Kidney (tissue), 14 donors: Measurements from ENCODE around the gene B4GALNT3. TPM values are rescaled to one million over a fixed set of nuclear protein-coding genes. Genes with fewer than 3 reads are reported as not detected.
A peak's percentile ranks its signal among the peaks of the same experiment; 100 is the strongest.

Experiments used
- DNase-seq, 5 donors: peaks; one replicate each; pipeline ENCODE4 v3.0.0-alpha.2; 2013 to 2020
- FAIRE-seq: peaks from 2 replicates; lab custom pipeline; 2012; peaks lifted over from hg19 to GRCh38; lab: Jason Lieb, UNC
- H3K27ac ChIP-seq, 2 donors: one replicate each; pipeline ENCODE4 v1.7.0; 2013; ENCODE audit warnings: low read depth in 2 of 2, low read length in 2 of 2, inconsistent platforms in 1 of 2
- H3K27me3 ChIP-seq: one replicate; pipeline ENCODE4 v1.7.1; 2013; ENCODE audit warnings: low read length, inconsistent platforms; ENCODE audit not compliant: control insufficient read depth, insufficient read depth
- H3K36me3 ChIP-seq, 3 donors: one replicate each; pipeline versions ENCODE4 v1.7.0 to v1.7.1; 2013; ENCODE audit warnings: low read length in 3 of 3, control low read depth in 1 of 3, inconsistent platforms in 1 of 3; ENCODE audit not compliant: insufficient read depth in 3 of 3, control insufficient read depth in 2 of 3
- H3K4me1 ChIP-seq, 3 donors: one replicate each; pipeline versions ENCODE4 v1.7.0 to v1.7.1; 2013; ENCODE audit warnings: low read length in 3 of 3, inconsistent platforms in 1 of 3, low read depth in 1 of 3; ENCODE audit not compliant: control insufficient read depth in 2 of 3, insufficient read depth in 2 of 3
- H3K4me3 ChIP-seq, 3 donors: one replicate each; pipeline versions ENCODE4 v1.7.0 to v1.8.1; 2013; ENCODE audit warnings: low read length in 3 of 3, control low read depth in 1 of 3, inconsistent platforms in 1 of 3
- H3K9ac ChIP-seq, 3 donors: one replicate each; pipeline versions ENCODE4 v1.7.0 to v1.7.1; 2013; ENCODE audit warnings: low read length in 3 of 3, control low read depth in 1 of 3, inconsistent platforms in 1 of 3
- H3K9me3 ChIP-seq, 3 donors: one replicate each; pipeline versions ENCODE4 v1.7.0 to v1.7.1; 2013; ENCODE audit warnings: low read length in 3 of 3, control low read depth in 1 of 3, inconsistent platforms in 1 of 3; ENCODE audit not compliant: control insufficient read depth in 2 of 3, insufficient read depth in 1 of 3
- CTCF ChIP-seq: IDR thresholded peaks from 3 replicates; pipeline ENCODE4 v1.5.1; 2012; ENCODE audit warnings: mild to moderate bottlenecking, moderate library complexity, borderline replicate concordance; ENCODE audit not compliant: insufficient read depth; ENCODE audit errors: extremely low read depth
- intact Hi-C: fragments of 100-400 bp; cut with DNase I; formaldehyde crosslinking; loops from one replicate; pipeline ENCODE4 v1.11.1; 2022
- polyA plus RNA-seq: library from polyadenylated mRNA; stranded (reverse); fragments of 350-450 nt; fragmentation: Illumina TruSeq; extraction: RNeasy Lipid Tissue Mini Kit (QIAGEN cat#74804); gene quantifications from one replicate; pipeline ENCODE4 v1.2.3, GENCODE V29; 2014; ENCODE audit warnings: low read depth, low replicate concordance; ENCODE audit not compliant: insufficient read depth
- total RNA-seq: library from RNA; stranded (reverse); fragmentation: NEBNext Ultra II Directional; extraction: Animal tissue kit (Norgen Biotek cat#: 25700); gene quantifications from one replicate; pipeline ENCODE4 v1.2.1, GENCODE V29; 2021
- donor health status: control.
- donor health status: control.
- donor health status: control.
- donor health status: control.
- donor health status: control.
- donor health status: DM: yes; HTN: yes; CAD: no.
- donor health status: Normal renal cell carcinoma (clear cell type).

Gene B4GALNT3
- total and polyA plus RNA-seq, 2 donors from 2014 or later = 11.3 to 12.5 TPM

- Histone ChIP-seq H3K27me3 (no peaks in the 10 kb centered on the region), H3K27ac (no peak overlapping the region), H3K4me1 (peaks cover 0 to 6% (median 0%) of the 10 kb centered on the region in 3 donors), H3K9ac (no peak overlapping the region), H3K36me3 (no peaks in the 10 kb centered on the region), H3K4me3 (no peak overlapping the region), H3K9me3 (no peaks in the 10 kb centered on the region)
- FAIRE-seq (no peak), DNase-seq (peak in 3 of 5 donors; percentile 31 to 62 (median 49))
- intact Hi-C loops = loop anchor here (10.0 kb wide), 1 partner anchor 236 kb away; no protein-coding TSS in a partner anchor
- no peak for TF ChIP-seq CTCF
Observed at GRCh38 chr12:578748-579419, 119.1 kb downstream of the B4GALNT3 start.

- FAIRE-seq (no peak), DNase-seq (peak in 1 of 5 donors; percentile 6)
Observed at GRCh38 chr12:579420-580110, 119.8 kb downstream of the B4GALNT3 start.

GRCh38 chr12:580813-581212 lies 121.1 kb downstream of the B4GALNT3 start:
- no peaks in the 10 kb centered on the region for H3K9me3 ChIP-seq
- intact Hi-C loops = no loop called here

More at GRCh38 chr12:579420-580110, 119.8 kb downstream of the B4GALNT3 start:
- H3K4me1 ChIP-seq = peaks cover 0 to 6% (median 0%) of the 10 kb centered on the region in 3 donors
- intact Hi-C loops = loop anchor here (10.0 kb wide), 1 partner anchor 235 kb away; no protein-coding TSS in a partner anchor
- no peaks in the 10 kb centered on the region for H3K36me3 ChIP-seq
- TF ChIP-seq CTCF = no peak
- no peak overlapping the region for H3K9ac ChIP-seq
- H3K9me3 ChIP-seq = no peaks in the 10 kb centered on the region
- H3K4me3 ChIP-seq = no peak overlapping the region
- no peaks in the 10 kb centered on the region for H3K27me3 ChIP-seq
- H3K27ac ChIP-seq = no peak overlapping the region

More at GRCh38 chr12:580813-581212, 121.1 kb downstream of the B4GALNT3 start:
- Histone ChIP-seq H3K4me3 (no peak overlapping the region), H3K9ac (no peak overlapping the region), H3K4me1 (peaks cover 0 to 2% (median 0%) of the 10 kb centered on the region in 3 donors), H3K27ac (no peak overlapping the region), H3K36me3 (no peaks in the 10 kb centered on the region), H3K27me3 (no peaks in the 10 kb centered on the region)
- FAIRE-seq (no peak), DNase-seq (peak in 1 of 5 donors; percentile 2)
- no peak for TF ChIP-seq CTCF
